HG03139 (cell line): ENCODE measurements around the gene ANKRD2.

ENCODE experiments used
- ATAC-seq: cut with Tn5 transposase; IDR thresholded peaks from one replicate; pipeline ENCODE4 v1.9.1; 2021; ENCODE audit not compliant: unreplicated experiment

Gene ANKRD2

DNA sequence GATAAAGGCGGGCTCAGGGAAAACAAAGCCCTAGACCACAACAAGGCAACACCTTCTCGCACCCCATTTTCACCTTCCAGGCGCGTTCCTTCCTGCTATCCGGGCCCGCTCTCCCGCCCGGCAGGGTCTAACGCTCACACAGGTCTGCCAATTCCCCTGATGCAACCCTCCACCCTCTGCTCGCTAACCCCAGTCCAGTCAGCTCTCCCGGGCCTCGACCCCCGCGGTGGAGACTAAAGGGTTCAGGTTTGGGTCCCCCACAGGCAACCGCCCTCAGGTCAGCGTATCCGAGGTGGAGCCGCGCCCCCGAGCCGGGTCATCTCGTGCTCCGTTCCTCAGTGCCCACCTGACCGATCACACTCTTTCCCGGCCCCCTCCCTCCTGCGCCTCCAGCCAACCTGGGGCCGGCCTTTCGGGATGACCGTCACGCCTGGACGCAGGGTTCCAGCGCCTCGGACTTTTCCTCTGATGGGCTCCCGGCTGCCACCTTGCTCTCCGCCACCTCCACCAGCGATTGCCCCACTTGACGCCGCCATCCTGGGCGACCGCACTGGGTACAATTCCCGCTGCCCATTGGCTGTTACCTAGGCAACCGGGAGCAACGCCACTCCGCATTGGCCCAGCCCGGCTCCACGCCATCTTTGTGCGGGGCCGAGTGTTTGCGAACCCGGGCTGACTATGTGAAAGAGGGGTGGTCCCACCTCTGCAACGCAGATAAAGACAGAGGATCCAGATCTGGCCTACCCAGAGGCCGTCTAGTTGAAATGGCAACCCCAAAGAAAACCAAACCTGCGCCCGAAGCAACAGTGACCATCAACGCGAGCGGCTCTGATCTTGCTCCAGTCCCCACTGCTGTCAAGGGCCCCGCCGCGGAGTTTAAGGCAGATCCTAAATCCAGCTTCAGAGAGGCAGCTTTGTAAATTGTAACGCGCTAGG, 60.6 kb downstream of the ANKRD2 start, which contains the start of gene MORN4:
TSS of gene MORN4 (minus strand) at position 552 of the 936 bp plus-strand sequence. CDS start 13,847 bp downstream, outside the sequence.
- ATAC-seq = peak; percentile 98
